ENCODE data around the gene FASTKD2.

Gene FASTKD2

GRCh38 chr2:206831442-206831995 lies 66.1 kb downstream of the FASTKD2 start:
- no peak for FAIRE-seq
- DNase-seq (ENCODE audit: extremely low spot score, insufficient read length, low read depth) = no peak

GRCh38 chr2:206832873-206833272 lies 67.5 kb downstream of the FASTKD2 start:
- DNase-seq (ENCODE audit: extremely low spot score, insufficient read length, low read depth) = no peak
- FAIRE-seq = no peak

DNA sequence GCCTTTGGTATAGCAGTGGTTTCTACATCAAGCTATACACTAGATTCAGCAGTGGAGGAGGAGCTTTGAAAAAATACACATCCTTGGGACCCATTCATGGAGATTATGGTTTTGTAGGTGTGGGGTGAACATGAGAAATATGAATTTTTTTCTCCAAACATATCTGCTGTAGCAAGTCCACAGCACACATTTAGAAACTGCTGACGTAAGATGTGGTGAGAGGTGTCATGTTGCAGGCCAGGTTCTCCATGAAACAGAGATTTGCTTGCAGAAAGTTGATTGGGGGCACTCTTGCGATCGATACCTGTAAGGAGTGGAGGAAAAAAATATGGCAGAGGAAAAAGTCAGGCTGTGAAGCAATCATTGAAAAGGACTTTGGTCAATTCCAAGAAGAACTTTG lies 67.9 kb downstream of the FASTKD2 start:
- FAIRE-seq (no peak), DNase-seq (ENCODE audit: extremely low spot score, insufficient read length, low read depth) (no peak)

DNA sequence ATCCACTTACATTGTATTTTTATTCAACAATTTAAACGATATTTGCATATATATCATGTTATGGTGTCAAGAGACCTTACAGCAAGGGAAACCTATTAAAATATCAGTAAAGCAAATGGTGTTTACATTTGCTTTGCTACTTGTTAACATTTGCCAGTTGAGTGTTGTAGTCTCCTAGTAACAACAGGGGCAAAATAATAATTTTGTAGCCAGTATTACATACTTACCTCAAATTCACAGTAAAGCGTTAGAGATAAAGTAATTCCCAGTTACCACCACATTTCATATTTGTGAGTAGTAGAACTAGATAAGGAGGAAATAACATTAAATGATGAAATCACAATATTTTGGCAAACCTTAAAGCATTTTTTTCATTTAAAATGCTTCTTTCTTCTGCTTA lies 71.3 kb downstream of the FASTKD2 start:
- DNase-seq (ENCODE audit: extremely low spot score, insufficient read length, low read depth) (no peak), FAIRE-seq (no peak)

GRCh38 chr2:206837775-206838174 lies 72.4 kb downstream of the FASTKD2 start:
- DNase-seq (ENCODE audit: extremely low spot score, insufficient read length, low read depth) = no peak
- no peak for FAIRE-seq

DNA sequence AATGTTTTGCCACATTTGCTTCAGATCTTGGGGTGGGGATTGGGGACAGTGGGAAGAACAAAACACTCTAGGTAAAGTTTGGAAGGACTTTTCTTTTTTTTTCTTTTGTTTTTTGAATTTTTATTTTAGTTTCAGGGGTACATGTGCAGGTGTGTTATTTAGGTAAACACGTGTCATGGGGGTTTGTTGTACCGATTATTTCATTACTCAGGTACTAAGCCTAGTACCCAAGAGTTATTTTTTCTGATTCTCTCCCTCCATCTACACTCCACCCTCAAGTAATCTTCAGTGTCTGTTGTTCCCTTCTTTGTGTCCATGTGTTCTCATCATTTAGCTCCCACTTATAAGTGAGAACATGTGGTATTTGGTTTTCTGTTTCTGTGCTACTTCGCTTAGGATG lies 73.3 kb downstream of the FASTKD2 start:
- no peak for FAIRE-seq
- no peak for DNase-seq (ENCODE audit: extremely low spot score, insufficient read length, low read depth)

GRCh38 chr2:206840999-206841398 lies 75.6 kb downstream of the FASTKD2 start:
- no peak for FAIRE-seq
- DNase-seq (ENCODE audit: extremely low spot score, insufficient read length, low read depth) = no peak

Data from GM18507 (cell line).